ENCODE measurements around the gene NOL12.
"Not testable (repeated sequence)": the region's sequence is repeated elsewhere in the genome, so short reads cannot be mapped to it uniquely, and the experiment has no call there.

The NOL12 gene, protein sequence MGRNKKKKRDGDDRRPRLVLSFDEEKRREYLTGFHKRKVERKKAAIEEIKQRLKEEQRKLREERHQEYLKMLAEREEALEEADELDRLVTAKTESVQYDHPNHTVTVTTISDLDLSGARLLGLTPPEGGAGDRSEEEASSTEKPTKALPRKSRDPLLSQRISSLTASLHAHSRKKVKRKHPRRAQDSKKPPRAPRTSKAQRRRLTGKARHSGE

DNA sequence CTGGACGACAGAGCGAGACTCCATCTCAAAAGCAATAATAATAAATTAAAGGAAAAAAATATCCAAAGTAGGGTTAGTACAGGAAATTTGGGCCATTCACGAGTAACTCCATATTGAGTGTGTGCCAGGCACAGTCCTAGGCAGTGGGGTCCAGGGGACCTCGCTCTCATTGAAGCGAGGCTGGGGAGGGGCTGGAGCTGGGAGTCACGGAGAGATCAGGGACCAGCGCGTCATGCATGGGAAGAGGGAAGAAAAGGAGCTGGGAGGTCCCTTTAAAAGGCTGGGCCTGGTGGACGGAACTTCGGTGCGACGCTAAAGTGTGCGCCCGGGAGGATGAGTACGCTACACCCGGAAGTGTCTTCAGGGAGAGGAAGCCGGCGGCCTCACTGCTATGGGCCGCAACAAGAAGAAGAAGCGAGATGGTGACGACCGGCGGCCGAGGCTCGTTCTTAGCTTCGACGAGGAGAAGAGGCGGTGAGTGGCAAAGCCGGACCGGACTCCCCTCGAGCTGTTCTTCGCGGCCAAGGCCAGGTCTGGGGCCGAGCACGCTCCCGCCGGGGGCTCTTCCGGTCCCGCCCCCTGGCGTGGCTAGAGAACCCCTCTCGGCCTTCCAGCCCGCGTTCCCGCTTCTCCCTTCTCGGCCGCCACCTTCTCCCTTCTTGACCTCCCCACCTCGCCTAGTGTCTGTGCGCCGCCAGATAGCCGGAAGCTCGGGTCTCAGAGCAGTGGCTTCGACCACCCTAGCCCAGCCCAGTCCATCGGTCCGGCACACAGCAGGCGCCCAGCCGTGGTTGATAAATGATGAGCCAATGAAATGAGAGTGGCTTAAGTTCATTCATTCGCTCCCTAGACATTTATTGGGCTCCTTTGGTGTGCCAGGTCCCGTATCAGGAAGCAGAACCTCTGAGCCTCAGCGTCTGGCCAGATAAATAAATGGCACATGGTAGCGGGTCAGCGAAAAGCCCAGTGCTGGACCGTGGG, at the start of gene NOL12:
NOL12 (plus strand) TSS at position 342 of the 981 bp plus-strand sequence; CDS start at position 392, 50 bp downstream.
- DNase-seq (ENCODE audit: low spot score): peak; percentile 85

DNA sequence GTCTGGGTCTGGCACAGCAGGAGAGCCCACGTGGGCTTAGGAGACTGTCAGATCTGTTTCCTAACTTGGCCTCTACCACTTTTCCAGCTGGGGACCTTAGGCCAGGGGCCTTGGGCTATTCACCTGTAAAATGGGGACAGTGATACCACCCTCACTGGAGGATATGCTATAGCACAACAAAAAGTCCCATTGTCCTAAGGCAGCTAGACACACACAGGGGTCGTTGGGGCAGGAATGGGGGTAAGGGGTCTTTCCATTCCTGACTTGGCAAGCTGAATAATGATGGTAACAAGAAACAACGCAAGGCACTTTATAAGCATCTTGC, 49.2 kb upstream of the NOL12 start:
- no peak for DNase-seq (ENCODE audit: low spot score)

DNA sequence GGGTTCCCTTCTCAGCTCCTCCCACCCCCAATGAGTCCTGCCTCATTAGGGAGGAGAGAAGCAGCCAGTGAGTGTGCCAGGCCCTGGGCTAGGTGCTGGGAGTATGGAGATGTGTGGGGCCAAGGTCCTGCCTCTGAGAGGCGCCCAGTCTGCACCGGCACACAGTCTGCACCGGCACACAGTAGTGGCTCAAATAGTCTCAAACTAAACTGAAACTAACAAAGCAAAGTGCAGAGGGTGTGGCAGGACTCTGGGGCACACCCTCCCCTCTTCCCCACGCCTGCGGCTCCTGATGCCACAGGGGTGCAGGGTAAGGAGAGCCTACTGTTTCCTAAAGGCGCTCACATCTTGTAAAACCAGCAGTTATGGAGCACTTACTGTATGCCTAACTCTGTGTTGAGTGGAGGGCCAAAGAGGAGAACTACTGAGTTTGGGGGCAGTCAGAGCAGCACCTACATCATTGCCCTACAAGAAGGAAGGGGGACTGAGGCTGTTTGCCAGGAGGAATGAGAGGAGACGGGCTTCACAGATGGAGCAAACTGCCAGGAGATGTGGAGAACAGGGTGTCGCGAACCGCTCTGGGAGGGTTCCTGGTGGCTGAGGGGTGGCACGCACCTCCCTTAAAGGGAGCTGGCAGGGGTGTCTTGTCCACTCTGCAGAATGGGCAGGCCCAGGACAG, 47.6 kb upstream of the NOL12 start:
- no peak for DNase-seq (ENCODE audit: low spot score)

DNA sequence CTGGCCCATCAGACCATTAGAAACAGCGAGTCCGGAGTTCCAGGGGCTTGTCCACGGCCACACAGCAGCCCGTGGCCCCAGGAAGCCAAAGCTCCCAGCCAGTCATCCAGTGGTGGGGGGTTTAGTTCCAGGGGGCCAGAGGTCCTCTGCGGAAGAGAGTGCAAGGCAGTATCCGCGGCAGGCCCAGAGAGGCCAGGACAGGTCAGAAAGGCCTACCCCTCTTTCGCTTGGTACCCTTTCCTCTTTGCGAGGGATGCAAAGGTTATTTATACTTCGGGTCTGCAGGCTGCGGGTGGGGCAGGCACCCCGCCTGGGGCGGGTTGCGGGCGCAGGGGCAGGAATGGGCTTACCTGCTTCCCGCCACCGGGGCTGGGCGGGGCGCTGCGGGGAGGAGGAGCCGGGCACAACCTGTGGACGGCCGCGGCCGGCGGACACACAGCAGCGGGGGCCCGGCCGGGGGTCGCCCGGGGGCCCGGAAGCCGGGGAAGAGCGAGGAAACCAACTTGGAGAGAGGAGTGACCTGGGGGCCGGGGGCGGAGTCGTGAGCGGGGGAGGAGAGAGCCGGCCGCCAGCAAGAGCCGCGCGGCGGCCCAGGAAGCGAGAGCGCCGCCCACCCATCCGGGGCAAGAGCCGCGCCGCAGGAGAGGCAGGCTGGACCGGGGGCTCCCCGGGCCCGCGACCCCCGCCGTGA, 46.9 kb upstream of the NOL12 start, which contains the start of gene SH3BP1:
SH3BP1 (plus strand) TSS at position 600 of the 691 bp plus-strand sequence. CDS start 119 bp downstream, outside the sequence.
- DNase-seq (ENCODE audit: low spot score): no peak

DNA sequence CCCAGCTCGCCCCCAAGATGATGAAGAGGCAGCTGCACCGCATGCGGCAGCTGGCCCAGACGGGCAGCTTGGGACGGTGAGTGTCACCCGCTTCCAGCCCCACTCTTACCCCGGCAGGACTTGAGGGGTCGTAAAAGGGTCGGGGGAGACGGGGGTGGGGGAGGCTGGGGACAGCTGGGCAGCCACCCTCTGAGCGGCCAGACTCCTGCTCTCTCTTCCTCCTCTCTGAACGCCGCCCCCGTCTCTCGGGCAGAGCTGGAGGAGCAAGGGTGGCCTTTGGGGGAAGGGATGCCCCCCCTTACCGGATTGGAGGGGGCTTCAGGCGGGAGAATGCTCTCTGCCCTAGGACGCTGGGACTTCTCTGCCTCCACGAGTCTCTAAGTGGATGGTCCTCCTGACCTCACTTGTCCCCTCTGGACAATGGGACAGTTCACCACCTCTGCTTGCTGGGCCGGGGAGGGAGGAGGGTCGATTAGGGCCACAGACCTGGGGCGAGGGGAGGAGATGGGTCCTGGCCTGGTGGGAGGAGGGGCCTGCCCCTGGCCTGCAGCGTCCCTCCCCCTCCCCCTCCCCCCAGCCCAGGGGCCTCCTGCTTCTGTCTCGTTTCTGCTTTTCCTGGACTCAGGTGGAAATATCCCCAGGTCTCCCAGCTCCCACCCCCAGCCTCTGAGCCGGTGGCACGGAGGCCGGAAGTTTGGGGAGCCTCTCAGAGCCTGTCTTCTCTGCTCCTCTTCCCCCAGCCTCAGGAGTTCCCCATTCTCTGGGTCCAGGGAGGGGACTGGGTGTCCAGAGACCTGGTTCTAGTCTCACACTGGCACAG, 46.2 kb upstream of the NOL12 start:
- no peak for DNase-seq (ENCODE audit: low spot score)

DNA sequence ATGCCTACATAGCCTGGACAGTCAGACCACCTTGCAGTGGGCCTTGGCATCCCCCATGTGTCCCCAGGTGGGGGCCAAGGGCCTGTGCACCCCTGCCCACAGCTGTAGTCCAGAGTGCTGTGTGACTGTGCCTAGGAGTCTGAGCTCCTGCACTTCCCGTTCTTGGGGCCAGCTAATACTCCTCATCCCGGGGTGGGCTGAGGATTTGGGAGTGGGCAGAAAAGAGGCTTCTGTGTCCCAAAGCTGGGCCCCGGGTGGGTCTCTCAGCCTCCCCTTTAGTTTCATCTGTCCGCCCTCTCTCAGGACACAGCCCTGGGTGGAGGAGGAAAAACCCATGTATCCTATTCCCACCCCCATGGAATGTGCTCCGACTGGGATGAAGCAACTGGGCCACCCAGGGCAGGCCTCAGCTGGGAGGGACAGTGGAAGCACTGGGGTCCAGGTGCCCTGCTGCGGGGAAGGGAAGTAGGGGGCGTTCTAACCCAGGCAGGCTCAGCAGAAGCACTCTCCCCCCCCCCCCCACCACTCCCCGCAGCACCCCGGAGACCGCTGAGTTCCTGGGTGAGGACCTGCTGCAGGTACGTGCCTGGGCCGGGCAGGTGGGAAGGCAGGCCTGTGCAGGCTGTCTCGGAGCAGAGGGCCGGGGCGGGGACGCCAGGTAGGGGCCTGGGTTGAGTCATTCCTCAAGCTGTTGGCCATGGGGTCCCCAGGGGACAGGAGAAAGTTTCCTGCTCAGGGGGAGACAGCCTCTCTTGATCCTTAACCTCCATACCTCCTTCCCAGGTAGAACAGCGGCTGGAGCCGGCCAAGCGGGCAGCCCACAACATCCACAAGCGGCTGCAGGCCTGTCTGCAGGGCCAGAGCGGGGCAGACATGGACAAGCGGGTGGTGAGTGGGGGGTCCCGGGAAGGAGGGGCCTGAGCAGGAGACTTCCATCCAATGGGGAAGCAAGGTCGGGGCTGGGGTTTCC, 45.3 kb upstream of the NOL12 start:
- no peak for DNase-seq (ENCODE audit: low spot score)

DNA sequence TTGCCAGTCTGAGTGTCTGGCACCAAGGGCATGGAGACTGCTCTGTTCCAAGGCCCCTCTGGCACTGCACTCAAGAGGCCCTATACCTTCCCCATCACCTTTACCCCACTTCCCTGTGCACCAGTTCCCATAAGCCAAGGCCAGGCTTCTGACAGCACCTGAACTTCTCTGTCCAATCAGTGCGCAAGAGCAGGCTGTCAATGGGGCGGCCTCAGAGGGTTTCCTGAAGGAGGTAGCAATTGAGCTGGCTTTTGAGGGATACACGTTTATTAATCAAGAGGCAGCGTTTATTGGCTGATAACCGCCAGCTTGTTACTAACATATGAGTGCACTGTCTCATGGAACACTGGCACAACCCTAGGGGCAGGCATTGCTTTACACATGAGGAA, 44.6 kb upstream of the NOL12 start:
- DNase-seq (ENCODE audit: low spot score): no peak

DNA sequence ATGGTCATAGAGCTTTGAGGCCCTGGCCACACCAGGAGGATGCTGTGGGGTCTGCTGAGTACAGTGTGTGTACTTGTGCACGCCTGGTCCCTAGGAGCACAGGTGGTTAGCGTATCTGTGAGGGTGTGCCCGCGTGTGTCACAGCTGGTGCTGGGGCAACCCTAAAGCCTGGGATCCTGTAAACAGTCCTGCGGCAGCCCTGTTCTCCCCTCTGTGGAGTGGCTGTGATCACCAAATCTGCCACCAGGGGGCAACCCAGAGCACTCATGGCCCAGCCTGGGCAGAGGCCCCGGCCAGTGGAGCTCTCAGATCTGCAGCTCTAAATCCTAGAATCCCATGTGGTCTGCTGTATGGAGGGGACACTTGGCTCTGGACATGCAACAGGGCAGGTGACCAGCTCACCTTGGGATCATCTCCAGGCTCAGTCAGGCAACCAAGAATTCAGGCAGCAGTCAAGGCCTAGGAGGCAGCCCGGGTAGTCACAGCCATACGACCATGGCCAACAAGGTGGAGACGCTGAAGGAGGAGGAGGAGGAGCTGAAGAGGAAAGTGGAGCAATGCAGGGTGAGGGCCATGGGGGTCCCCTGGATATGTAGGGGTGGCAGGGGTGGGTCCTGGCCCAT, 42.8 kb upstream of the NOL12 start:
- DNase-seq (ENCODE audit: low spot score): peak; percentile 67

DNA sequence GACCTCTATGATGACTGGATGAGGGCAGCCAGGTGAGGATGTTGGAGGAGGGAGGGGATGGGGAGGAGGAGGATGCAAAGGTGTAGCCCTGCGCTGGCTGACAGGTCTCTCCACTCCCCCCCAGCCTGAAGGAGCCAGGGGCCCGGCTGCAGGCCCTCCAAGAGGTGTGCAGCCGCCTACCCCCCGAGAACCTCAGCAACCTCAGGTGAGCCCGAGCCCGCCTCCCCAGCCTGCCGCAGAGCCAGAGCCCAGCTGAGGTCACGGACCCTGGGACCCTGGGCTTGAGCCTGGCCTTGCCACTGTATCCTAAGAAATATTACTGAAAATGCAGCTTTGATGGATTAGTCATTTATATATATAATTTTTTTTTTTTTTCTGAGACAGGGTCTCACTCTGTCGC, 38.8 kb upstream of the NOL12 start:
- no peak for DNase-seq (ENCODE audit: low spot score)

DNA sequence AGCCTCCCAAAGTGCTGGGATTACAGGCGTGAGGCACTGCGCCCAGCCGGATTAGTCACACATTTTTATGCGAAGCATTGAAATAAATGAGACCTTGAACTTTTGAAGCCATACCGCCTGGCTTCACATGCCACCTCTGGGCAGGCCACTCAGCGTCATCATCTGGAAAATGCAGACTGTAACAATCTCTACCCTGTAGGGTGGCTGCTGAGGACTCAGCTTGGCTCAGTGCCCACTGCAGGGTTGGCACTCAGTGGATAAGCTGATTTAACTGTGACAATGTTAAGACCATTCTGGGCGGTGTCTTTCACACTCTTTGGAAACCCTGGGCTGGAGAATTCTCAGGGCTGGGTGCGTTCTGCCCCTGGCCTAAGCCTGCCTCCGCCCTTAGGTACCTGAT, 38.2 kb upstream of the NOL12 start:
- DNase-seq (ENCODE audit: low spot score): no peak

DNA sequence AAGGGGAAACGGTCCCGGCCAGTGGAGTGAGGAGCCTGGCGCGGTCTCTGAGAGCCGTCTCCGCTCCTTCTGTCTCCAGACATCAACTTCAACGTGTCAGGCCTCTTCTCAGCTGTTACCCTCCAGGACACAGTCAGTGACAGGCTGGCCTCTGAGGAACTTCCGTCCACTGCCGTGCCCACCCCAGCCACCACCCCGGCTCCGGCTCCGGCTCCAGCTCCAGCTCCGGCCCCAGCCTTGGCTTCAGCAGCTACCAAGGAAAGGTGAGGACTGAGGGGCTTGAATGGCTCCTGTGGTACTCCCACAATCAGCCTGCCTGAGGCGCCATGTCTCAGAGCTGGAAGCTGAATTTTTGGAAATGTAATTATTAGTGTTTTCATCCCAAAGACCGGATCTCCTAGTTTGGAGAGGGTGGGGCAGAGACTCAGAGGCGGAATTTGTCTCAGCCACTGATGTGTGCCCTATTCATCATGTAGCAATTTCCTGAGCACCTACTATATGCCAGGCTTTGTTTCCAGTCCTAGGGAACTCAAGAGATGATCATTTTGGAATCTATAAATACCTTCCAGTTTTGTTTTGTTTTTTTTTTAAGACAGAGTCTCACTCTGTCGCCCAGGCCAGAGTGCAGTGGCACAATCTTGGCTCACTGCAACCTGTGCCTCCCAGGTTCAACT, 35.5 kb upstream of the NOL12 start:
- no peak for DNase-seq (ENCODE audit: low spot score)

DNA sequence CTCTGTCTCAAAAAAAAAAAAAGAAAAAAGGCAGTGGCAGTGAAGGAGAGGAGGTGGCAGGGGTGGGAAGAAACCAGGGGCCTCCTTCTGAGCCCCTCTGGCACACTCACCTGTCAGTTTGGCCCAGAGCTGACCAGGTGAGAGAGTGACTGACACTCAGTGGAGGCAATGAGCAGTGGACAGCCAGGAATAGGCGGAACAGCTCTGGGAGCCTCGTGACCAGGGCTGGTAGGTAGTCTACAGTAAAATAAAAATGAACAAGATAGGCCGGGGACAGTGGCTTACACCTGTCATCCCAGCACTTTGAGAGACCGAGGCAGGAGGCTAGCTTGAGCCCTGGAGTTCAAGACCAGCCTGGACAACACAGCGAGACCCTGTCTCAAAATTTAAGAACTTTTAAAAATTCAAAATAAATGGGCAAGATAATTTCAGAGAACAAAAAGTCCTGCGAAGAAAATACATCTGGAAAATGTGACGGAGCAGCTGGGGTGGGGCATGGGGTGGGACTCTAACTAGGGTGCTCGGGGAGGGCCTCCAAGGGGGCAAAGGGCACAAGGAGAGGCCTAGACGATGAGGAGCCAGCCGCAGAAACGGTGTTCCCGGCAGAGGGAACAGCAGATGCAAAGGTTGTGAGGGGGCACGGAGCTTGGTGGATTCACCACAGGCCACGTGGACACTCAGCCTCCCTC, 31.4 kb upstream of the NOL12 start:
- no peak for DNase-seq (ENCODE audit: low spot score)

DNA sequence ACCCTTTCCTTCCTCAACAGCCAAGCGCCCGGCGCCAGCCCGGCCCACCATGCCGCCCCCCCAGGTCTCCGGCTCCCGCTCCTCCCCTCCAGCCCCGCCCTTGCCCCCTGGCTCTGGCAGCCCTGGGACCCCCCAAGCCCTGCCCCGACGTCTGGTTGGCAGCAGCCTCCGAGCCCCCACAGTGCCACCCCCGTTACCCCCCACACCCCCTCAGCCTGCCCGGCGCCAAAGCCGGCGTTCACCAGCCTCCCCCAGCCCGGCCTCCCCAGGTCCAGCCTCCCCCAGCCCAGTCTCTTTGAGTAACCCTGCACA, 30.9 kb upstream of the NOL12 start:
- no peak for DNase-seq (ENCODE audit: low spot score)

DNA sequence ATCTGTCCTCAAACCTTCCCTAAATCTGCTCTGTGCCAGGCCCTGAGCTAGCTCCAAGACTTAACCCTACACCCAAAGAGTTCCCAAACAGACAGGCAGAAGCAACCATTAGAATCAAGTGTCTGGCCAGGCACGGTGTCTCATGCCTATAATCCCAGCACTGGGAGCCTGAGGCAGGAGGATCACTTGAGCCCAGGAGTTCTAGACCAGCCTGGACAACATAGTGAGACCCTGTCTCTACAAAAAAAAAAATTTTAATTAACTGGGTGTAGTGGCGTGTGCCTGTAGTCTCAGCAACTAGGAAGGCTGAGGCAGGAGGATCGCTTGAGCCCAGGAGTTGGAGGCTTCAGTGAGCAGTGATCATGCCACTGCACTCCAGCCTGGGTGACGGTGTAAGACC, 29.6 kb upstream of the NOL12 start:
- not testable (repeated sequence) for DNase-seq (ENCODE audit: low spot score)

DNA sequence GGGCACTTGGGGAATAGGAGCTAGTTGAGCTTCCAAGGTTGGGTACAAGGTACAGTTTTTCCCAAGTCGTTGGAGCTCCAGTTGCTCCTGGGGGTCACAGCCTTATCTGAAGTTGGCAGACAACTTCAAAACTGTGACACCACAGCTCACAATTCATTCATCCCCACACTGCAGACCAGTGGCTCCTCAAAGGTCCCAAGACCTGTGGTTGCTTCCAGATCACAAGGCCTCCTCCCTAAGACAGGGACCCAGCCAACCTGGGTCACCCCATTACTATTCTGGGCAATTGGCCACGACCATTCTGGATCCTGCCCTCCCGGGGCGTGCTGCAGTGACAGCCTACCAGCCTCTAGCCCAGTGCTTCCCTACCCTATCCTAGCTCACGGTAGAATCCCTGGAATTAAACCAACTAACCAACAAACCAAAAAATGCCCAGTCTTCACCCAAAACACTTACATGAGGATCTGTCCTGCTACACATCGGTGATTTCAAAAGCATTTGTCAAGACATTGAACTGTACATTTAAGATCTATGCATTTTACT, 28.5 kb upstream of the NOL12 start:
- no peak for DNase-seq (ENCODE audit: low spot score)

DNA sequence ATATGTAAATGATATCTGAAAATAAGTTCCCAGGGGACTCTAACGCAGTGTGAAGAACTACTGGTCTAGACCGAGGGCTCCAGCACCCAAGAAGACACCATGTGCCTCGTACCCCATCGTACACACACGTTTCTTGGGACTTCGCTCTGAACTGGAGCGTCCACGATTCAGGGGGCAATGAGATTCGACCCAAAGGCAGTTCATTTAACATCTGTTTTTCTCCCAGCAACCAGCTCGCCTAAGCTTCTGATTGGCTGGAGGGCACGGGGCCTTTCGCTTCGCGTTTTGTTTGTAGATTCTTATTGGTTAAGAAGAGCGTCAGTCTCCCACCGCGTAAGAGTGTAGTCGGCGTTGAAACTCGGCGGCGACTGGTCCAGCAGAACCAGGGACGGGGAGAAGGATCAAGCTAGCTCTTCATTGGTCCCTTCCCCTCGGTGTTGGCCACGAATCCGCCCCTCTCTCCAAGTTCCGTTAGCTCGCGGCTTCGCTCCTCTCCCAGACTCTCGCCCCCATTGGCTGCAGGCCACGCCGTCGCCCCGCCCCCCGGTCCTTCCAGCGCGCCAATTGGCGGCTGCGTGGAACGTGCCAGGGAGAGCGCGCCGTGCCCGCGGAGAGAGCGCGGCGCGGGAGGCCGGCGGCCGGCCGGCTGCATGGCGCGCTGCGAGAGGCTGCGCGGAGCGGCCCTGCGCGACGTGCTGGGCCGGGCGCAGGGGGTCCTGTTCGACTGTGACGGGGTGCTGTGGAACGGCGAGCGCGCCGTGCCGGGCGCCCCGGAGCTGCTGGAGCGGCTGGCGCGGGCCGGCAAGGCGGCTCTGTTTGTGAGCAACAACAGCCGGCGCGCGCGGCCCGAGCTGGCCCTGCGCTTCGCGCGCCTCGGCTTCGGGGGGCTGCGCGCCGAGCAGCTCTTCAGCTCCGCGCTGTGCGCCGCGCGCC, 27.7 kb upstream of the NOL12 start, which contains the start of gene PDXP:
PDXP (plus strand) TSS at position 591 of the 933 bp plus-strand sequence; CDS start at position 651, 60 bp downstream.
- DNase-seq (ENCODE audit: low spot score): peak; percentile 99

Data from globus pallidus (tissue), 1 donor.